Fibroblast of mammary gland (primary cell): ENCODE data around the gene TANC2.

Experiments used
- DNase-seq: peaks from one replicate; pipeline ENCODE4 v3.0.0-alpha.2; 2010; ENCODE audit warnings: low read depth
- H3K4me3 ChIP-seq: 2 replicates; pipeline ENCODE4 v1.5.1; 2011; ENCODE audit warnings: low read depth, mild to moderate bottlenecking, low read length, moderate library complexity; ENCODE audit not compliant: control insufficient read depth
- TF ChIP-seq, protein P1 (sequence below): conservative IDR thresholded peaks from 2 replicates; pipeline ENCODE4 v1.5.1; 2011; ENCODE audit warnings: low read depth, low read length, inconsistent platforms; ENCODE audit not compliant: control insufficient read depth, insufficient read depth

Gene TANC2

DNA sequence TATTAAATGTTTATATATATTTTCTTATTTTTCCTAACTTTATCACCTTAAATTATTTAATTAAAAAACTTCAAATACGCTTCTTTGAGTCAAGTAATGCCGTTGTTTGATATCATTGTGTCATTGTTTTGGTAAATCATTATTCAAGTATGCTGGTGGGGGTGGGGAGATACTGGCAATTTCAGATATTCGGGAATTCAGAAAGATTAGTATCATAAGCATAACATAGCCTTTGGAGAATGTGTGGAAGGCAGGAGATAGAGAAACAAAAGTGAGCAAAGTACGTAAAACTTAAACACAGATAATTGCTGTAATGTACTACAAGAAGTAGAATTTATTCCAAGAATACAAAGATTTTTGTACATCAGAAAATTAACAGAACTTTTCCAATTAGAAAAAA is 49.8 kb downstream of the TANC2 start:
- no peak overlapping the region for H3K4me3 ChIP-seq
- DNase-seq, result no peak
- TF ChIP-seq, protein P1, sequence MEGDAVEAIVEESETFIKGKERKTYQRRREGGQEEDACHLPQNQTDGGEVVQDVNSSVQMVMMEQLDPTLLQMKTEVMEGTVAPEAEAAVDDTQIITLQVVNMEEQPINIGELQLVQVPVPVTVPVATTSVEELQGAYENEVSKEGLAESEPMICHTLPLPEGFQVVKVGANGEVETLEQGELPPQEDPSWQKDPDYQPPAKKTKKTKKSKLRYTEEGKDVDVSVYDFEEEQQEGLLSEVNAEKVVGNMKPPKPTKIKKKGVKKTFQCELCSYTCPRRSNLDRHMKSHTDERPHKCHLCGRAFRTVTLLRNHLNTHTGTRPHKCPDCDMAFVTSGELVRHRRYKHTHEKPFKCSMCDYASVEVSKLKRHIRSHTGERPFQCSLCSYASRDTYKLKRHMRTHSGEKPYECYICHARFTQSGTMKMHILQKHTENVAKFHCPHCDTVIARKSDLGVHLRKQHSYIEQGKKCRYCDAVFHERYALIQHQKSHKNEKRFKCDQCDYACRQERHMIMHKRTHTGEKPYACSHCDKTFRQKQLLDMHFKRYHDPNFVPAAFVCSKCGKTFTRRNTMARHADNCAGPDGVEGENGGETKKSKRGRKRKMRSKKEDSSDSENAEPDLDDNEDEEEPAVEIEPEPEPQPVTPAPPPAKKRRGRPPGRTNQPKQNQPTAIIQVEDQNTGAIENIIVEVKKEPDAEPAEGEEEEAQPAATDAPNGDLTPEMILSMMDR, result no peak
